GM23248 (cell line): ENCODE data around the gene SEL1L3. TPM values are rescaled to one million over a fixed set of nuclear protein-coding genes. Genes with fewer than 3 reads are reported as not detected.
A peak's percentile ranks its signal among the peaks of the same experiment; 100 is the strongest.
"Not testable (repeated sequence)": the region's sequence is repeated elsewhere in the genome, so short reads cannot be mapped to it uniquely, and the experiment has no call there.

Experiments used
- DNase-seq: peaks from one replicate; pipeline ENCODE4 v3.0.0-alpha.2; 2015
- H2AFZ ChIP-seq: fragments of 200-600 bp; sonication (generic); 2 replicates; pipeline ENCODE4 v1.6.1; 2016; ENCODE audit warnings: antibody characterized with exemption
- H3F3A ChIP-seq: fragments of 200-600 bp; sonication (generic); 2 replicates; pipeline ENCODE4 v1.6.1; 2016; ENCODE audit warnings: mild to moderate bottlenecking, antibody characterized with exemption, mixed run types; ENCODE audit not compliant: insufficient read depth
- H3K27ac ChIP-seq: fragments of 200-600 bp; sonication (generic); 2 replicates; pipeline ENCODE4 v1.5.1; 2016; ENCODE audit warnings: mild to moderate bottlenecking
- H3K27me3 ChIP-seq: fragments of 200-600 bp; sonication (generic); replicated peaks from 2 replicates; pipeline ENCODE4 v1.6.1; 2016; ENCODE audit warnings: mild to moderate bottlenecking; ENCODE audit not compliant: insufficient read depth
- H3K36me3 ChIP-seq: fragments of 200-600 bp; sonication (generic); 2 replicates; pipeline ENCODE4 v1.6.1; 2016; ENCODE audit warnings: low read depth, mild to moderate bottlenecking
- H3K4me1 ChIP-seq: fragments of 200-600 bp; sonication (generic); 2 replicates; pipeline ENCODE4 v1.6.1; 2016; ENCODE audit warnings: mild to moderate bottlenecking; ENCODE audit not compliant: insufficient read depth
- H3K4me2 ChIP-seq: fragments of 200-600 bp; sonication (generic); one replicate; pipeline ENCODE4 v1.6.1; 2016; ENCODE audit warnings: mild to moderate bottlenecking; ENCODE audit not compliant: unreplicated experiment
- H3K4me3 ChIP-seq: fragments of 200-600 bp; sonication (generic); 2 replicates; pipeline ENCODE4 v1.5.1; 2016; ENCODE audit warnings: mild to moderate bottlenecking
- H3K79me2 ChIP-seq: fragments of 200-600 bp; sonication (generic); 2 replicates; pipeline ENCODE4 v1.6.1; 2016; ENCODE audit warnings: mild to moderate bottlenecking; ENCODE audit not compliant: insufficient read depth
- H3K9ac ChIP-seq: fragments of 200-600 bp; sonication (generic); 2 replicates; pipeline ENCODE4 v1.6.1; 2016; ENCODE audit warnings: mild to moderate bottlenecking
- H3K9me2 ChIP-seq: fragments of 200-600 bp; sonication (generic); 2 replicates; pipeline ENCODE4 v1.6.1; 2016; ENCODE audit warnings: mixed run types, mild to moderate bottlenecking, moderate library complexity; ENCODE audit not compliant: insufficient read depth
- H3K9me3 ChIP-seq: fragments of 200-600 bp; sonication (generic); one replicate; pipeline ENCODE4 v1.6.1; 2017; ENCODE audit warnings: low read depth
- H4K20me1 ChIP-seq: fragments of 200-600 bp; sonication (generic); 2 replicates; pipeline ENCODE4 v1.6.0; 2016; ENCODE audit not compliant: insufficient read depth
- EZH2 ChIP-seq: fragments of 200-600 bp; sonication (generic); IDR thresholded peaks from 2 replicates; pipeline ENCODE4 v1.6.1; 2018; ENCODE audit warnings: antibody characterized with exemption, mild to moderate bottlenecking; ENCODE audit not compliant: insufficient read depth, poor library complexity, severe bottlenecking
- EZH2phosphoT487 ChIP-seq: fragments of 200-600 bp; sonication (generic); IDR thresholded peaks from 2 replicates; pipeline ENCODE4 v1.6.1; 2018; ENCODE audit warnings: antibody characterized with exemption, moderate library complexity, mild to moderate bottlenecking, low read depth; ENCODE audit not compliant: insufficient read depth
- WGBS, 2 experiments: methylation state at CpG; one replicate each; pipeline ENCODE4 v1.1.6; 2015 to 2017; ENCODE audit warnings: low lambda C conversion rate in 2 of 2, low coverage in 1 of 2; ENCODE audit errors: missing lambda C conversion rate in 2 of 2; 5-methylcytosine and 5-hydroxymethylcytosine counted together
- in situ Hi-C: fragments of 300-500 bp; cut with MboI; formaldehyde crosslinking; loops from 2 replicates; pipeline ENCODE4 v1.15.0; 2020
- polyA plus RNA-seq: library from polyadenylated mRNA; unstranded; fragments of >200 nt; fragmentation: Nextera tagmentation; extraction: Ambion mirVana; gene quantifications from 2 replicates; pipeline ENCODE4 v1.2.1, GENCODE V29; 2016
- total RNA-seq: library from RNA; depleted of rRNA; stranded (reverse); fragments of >200 nt; shearing (Covaris generic); gene quantifications from 2 replicates; pipeline ENCODE4 v1.2.3, GENCODE V29; 2014; rRNA removed

Gene SEL1L3
- total RNA-seq (62.8 and 101 TPM in 2 replicates), polyA plus RNA-seq (23.1 and 24.5 TPM in 2 replicates)

- H3K27ac ChIP-seq: peak within 1 kb of the TSS; percentile 48
- H3K9me3 ChIP-seq: no peaks in the 10 kb centered on the region
- 0 out of 2 replicates have a peak, but pooled peaks cover 6% of the 10 kb centered on the region for H3K79me2 ChIP-seq
- peak within 1 kb of the TSS; percentile 89 for H3K4me2 ChIP-seq
- H3K27me3 ChIP-seq: no peaks in the 10 kb centered on the region
- in situ Hi-C loops: no loop called here
- H3K4me3 ChIP-seq: peak within 1 kb of the TSS; percentile 76
- H3K9ac ChIP-seq: peak within 1 kb of the TSS; percentile 70
- no peaks in the 10 kb centered on the region for H3K36me3 ChIP-seq
- 2 to 5% methylated on average over 9 to 34 of the region's 115 CpGs for WGBS, 2 experiments
- H3K9me2 ChIP-seq: no peaks in the 10 kb centered on the region
- peak; percentile 54 for DNase-seq
- no peaks in the 10 kb centered on the region; the same call in 1 of the 2 replicates for H3F3A ChIP-seq
- H2AFZ ChIP-seq: peak within 1 kb of the TSS; percentile 81
- H3K4me1 ChIP-seq: peaks cover 12% of the 10 kb centered on the region
- H4K20me1 ChIP-seq: no peaks in the 10 kb centered on the region
- TF ChIP-seq EZH2 (no peak), EZH2phosphoT487 (no peak)
Observed at GRCh38 chr4:25862411-25863346, at the start of gene SEL1L3. Gene SEL1L3 (minus strand): TSS chr4:25862988. CDS start chr4:25862836, 152 bp downstream.

GRCh38 chr4:25911356-25911755 lies 48.6 kb upstream of the SEL1L3 start:
- in situ Hi-C loops: no loop called here

GRCh38 chr4:25908491-25908901 lies 45.7 kb upstream of the SEL1L3 start:
- 20 to 21% methylated on average over 5 of the region's 5 CpGs for WGBS, 2 experiments

More at GRCh38 chr4:25911356-25911755, 48.6 kb upstream of the SEL1L3 start:
- Histone ChIP-seq H3K36me3 (no peaks in the 10 kb centered on the region), H3K27ac (no peak overlapping the region), H3K4me1 (peaks cover 20% of the 10 kb centered on the region), H3K9me2 (no peaks in the 10 kb centered on the region), H3K4me2 (no peak overlapping the region), H3K27me3 (no peaks in the 10 kb centered on the region), H3K9me3 (no peaks in the 10 kb centered on the region), H3K4me3 (no peak overlapping the region), H4K20me1 (no peaks in the 10 kb centered on the region), H2AFZ (no peak overlapping the region), H3F3A (peaks cover 17% of the 10 kb centered on the region; the same call in 1 of the 2 replicates), H3K9ac (no peak overlapping the region), H3K79me2 (peaks cover 16% of the 10 kb centered on the region)
- 76 to 77% methylated on average over 6 of the region's 6 CpGs for WGBS, 2 experiments
- TF ChIP-seq EZH2: no peak
- no peak for TF ChIP-seq EZH2phosphoT487
- DNase-seq: no peak

GRCh38 chr4:25906113-25906512 lies 43.3 kb upstream of the SEL1L3 start:
- H3K9me2 ChIP-seq, H3K36me3 ChIP-seq, in situ Hi-C loops, H3K9me3 ChIP-seq, H3K79me2 ChIP-seq, H3K4me1 ChIP-seq, H3K27ac ChIP-seq, H2AFZ ChIP-seq, H3K27me3 ChIP-seq, DNase-seq, H3K4me2 ChIP-seq, H3K4me3 ChIP-seq, H4K20me1 ChIP-seq, H3K9ac ChIP-seq: not testable (repeated sequence)
- WGBS, 2 experiments: 95% methylated on average over 11 of the region's 11 CpGs
- peaks cover 17% of the 10 kb centered on the region; the same call in 1 of the 2 replicates for H3F3A ChIP-seq

More at GRCh38 chr4:25908491-25908901, 45.7 kb upstream of the SEL1L3 start:
- H3K9me3 ChIP-seq: no peaks in the 10 kb centered on the region
- no peaks in the 10 kb centered on the region for H3K79me2 ChIP-seq
- no peaks in the 10 kb centered on the region for H3K27me3 ChIP-seq
- peak; percentile 96 for DNase-seq
- peaks cover 17% of the 10 kb centered on the region; the same call in 1 of the 2 replicates for H3F3A ChIP-seq
- no peak overlapping the region for H3K4me3 ChIP-seq
- H4K20me1 ChIP-seq: no peaks in the 10 kb centered on the region
- no peak for TF ChIP-seq EZH2
- no peak for TF ChIP-seq EZH2phosphoT487
- H3K4me1 ChIP-seq: peaks cover 11% of the 10 kb centered on the region; the same call in 1 of the 2 replicates
- in situ Hi-C loops: no loop called here
- H2AFZ ChIP-seq: no peak overlapping the region
- H3K27ac ChIP-seq: peak overlapping the region; percentile 31
- H3K9ac ChIP-seq: no peak overlapping the region
- no peaks in the 10 kb centered on the region for H3K36me3 ChIP-seq
- H3K4me2 ChIP-seq: peak overlapping the region; percentile 19
- no peaks in the 10 kb centered on the region for H3K9me2 ChIP-seq
